GM21825 (cell line): Measurements from ENCODE around the gene NLGN1.

Source experiments
- ATAC-seq: cut with Tn5 transposase; IDR thresholded peaks from one replicate; pipeline ENCODE4 v1.9.1; 2021; ENCODE audit warnings: mild to moderate bottlenecking, moderate library complexity; ENCODE audit not compliant: unreplicated experiment

NLGN1 gene

DNA sequence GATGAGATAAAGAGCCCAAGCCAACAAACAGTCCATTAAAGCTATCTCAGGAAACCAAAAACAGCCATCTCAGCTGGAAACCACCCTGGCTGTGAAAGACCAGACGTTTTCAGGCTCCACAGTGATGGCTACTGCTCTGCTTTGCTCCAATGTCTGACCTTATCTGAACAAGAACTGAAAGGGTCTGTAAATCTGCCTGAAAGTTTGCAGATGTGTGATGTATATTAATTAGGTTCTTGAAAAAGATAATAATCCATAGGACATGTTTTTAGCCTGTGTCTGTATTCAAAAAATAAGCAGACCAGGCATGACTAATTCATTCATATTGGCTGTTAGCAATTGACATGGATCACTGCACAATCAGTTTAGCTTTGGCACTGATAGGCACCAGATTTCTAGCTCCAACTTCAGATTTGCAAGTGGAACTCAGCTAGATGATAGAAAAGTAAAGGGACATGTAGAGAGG, 850.2 kb downstream of the NLGN1 start:
- ATAC-seq = no peak

DNA sequence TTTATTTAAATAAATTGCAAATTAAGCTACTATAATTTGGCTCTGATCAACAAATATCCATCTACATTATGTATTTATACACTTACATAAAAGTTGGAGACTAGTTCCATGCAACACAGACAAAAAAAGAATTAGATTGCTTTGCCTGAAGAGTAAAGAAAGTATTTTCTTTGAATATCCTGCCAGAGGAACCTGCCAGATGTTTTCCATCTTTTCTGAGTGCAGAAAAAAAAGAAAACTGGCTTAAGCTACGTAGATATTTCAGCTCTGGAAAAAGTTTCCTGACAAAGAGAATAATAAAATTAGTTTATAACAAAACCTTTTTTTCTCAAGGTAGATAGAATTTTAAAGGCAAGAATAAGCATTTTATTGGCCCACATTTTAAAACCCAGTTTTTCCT, 854.1 kb downstream of the NLGN1 start:
- no peak for ATAC-seq

DNA sequence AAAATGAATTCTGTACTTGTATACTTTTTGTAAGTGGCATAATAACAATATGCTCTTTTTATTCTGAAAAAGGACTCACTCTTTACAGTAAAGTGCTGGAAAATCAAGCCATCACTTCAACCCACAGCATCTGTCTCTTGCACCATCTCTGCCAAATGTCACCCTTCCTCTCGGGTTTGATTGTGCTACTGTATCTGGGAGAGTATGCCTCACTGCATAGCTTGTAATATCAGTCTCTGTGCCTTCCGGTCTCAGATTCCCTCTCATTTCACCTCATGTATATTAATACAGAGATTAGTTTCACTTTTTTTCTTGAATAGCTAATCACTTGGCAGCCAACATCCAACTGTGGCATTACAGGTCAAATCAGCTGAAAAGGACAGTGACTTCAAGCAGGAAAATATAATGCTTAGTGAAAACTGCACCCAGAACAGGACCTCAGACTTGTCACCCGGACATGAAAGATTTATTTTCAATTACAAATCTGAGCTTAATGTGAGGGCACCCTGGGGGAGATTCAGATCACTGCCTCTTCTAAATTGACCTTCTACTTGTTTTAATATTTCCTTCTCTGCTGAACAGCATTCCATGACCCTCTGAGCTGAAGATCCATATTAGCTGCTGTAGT, 855.8 kb downstream of the NLGN1 start:
- ATAC-seq = no peak

DNA sequence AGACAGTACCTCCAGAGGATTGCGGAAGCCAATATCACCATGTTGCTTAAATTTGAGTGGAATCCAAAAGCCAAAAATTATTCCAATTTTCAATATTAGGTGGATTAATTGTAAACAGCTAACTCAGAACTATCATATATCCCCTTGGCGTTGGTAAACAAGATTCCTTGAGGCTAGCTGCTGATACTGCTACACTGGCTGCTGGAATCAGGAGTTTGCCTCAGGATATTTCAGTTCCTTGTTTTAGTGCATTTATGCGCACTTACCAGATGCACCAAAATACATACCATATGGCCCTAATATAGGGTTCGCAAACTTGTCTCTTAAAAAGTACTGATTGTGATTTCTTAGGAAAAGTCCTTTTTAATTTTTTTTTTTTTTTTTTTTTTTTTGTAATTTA, 856.4 kb downstream of the NLGN1 start:
- no peak for ATAC-seq

DNA sequence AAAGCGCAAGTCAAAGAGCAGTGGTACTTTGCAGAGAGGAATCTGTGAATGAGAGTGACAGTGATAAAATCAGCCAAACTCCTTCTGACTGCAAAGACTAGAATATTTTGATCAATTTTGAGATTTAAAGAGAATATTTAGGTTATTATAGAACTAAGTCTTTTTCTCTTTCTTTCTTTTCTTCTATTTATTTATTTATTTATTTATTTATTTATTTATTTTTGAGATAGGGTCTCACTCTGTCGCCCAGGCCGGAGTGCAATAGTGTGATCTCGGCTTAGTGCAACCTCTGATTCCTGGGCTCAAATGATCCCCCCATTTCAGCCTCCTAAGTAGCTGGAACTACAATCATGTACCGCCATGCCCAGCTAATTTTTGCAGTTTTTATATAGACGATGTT, 857.9 kb downstream of the NLGN1 start:
- ATAC-seq = no peak

DNA sequence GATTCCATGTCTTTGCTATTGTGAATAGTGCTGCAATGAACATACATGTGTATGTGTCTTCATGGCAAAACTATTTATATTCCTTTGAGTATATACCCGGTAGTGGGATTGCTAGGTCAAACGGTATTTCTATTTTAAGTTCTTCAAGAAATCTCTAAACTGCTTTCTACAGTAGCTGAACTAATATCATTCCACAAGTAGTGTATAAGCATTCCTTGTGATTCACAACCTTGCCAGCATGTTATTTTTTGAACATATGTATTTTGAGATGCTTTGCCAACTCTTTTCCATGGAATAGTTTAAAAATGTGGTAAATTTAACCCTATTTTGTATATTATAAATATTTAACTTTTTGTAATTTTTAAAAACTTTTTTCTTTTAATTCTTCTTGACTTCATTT, 868.9 kb downstream of the NLGN1 start:
- ATAC-seq = no peak

DNA sequence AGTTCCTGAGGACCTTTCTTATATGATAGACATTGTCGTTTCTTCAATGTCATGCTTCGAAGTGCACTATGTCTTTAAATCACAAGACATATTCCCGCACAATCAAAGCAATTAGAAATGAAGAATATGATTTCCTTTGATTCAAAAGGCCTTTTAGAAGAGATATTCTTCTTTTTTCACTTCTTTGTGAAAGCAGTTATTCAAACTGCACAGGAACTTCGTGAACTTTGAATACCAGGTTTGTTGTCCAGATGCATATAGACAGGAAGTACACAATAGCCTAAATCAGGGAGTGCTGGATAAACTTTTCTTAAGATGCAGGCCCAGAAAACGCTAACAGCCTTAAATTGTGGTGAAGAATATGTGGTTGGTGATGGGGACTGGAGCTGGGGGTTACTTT, 870.5 kb downstream of the NLGN1 start:
- no peak for ATAC-seq

DNA sequence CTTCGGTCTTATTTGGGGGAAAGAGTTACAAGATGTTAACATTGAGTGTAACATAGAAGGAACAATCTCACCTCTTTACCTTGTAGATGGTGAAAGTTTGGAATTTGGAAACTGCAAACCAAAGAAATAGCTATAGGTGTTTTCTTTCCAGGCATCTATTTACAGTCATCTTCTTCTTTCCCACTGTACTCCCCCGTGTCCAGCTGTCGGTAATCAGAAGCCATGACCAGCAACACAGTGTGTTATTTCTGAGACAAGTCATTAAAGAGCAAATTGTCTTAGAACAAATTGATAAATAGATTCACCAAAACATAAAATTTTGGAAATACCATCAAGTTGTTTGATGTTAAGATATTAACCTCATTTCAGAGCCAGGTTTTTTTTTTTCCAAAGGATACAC, 871.0 kb downstream of the NLGN1 start:
- ATAC-seq = no peak

DNA sequence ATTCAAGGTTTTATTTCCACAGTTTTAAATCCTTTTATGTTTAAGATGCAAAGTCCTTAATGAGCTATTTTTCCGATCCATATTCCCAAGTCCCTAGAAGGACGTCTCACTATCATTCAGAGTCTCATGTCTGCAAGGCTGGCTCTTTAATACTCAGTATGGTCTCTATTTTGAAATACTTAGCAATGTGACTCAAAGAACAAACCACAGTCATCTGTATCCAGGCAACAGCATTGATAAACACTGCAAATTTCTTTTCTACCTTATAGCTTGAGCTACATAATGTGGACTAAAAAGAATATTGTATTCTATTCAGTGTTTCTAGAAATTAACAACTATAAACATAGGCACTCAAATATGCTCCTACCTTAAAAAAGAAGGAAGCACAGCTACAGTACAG, 873.3 kb downstream of the NLGN1 start:
- no peak for ATAC-seq

DNA sequence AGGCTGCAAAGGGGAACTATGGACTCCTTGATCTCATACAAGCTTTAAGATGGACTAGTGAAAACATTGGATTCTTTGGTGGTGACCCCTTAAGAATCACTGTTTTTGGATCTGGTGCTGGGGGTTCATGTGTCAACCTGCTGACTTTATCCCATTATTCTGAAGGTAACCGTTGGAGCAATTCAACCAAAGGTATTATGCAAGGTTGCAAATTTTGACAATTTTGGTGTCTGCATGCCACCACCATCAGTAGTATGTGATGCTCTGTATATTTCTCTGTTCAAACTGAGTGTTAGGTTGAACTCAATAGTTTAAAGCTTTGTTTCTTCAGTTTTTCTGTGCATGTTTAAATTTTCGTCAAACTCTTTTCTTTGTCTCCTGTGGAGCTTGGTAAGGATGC, 877.8 kb downstream of the NLGN1 start:
- no peak for ATAC-seq

DNA sequence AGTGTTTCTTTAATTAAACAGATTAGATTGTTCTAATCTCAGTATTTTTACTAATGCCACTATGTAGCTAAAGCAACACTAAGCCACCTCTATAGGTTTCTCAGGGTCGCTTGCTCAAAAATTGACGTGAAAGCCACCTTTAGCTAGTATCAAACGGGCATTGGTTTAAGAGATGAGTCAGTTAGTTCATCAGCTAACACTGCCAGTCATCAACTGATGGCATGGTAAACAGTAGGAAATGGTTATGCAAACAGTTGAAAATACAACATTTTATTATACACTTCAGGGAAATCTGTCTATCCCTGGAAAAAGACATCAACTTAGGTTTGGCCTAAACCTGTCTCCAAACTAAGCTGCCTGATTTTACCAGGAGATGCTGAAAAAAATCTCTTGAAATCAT, 879.3 kb downstream of the NLGN1 start:
- no peak for ATAC-seq

DNA sequence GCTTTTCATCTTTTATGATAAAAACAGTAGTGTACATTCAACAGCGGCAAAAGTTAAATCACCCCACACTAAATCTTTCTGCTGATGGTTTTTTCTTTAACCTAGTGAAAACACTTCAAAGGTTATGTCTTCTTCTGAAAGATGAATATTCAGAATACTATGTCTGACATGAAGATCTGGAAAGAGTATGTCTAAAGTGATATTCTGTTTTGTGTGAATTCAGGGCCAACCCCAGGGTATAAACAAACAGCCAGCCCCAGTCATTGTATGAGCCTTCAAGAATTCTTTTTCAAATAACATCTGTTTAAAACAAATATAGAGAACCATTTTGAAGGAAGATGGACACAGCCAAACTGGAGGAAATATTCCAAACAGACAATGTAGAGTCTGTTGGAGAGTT, 880.5 kb downstream of the NLGN1 start:
- ATAC-seq = no peak

DNA sequence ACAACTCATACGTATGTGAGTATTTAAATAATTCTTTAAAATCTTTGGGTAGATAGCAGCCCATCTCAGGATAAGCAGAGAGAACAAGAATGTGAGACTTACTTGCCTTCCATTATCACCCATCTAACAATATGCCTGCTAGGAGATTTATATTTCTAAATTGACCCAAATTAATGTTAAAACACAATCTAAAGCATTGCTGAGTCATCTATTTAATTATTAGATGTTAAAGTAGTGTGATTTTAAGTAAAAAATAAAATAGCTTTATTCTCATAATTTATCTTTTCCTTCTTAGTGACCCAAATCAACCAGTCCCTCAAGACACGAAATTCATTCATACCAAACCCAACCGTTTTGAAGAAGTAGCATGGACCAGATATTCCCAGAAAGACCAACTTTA, 882.6 kb downstream of the NLGN1 start:
- ATAC-seq = no peak

DNA sequence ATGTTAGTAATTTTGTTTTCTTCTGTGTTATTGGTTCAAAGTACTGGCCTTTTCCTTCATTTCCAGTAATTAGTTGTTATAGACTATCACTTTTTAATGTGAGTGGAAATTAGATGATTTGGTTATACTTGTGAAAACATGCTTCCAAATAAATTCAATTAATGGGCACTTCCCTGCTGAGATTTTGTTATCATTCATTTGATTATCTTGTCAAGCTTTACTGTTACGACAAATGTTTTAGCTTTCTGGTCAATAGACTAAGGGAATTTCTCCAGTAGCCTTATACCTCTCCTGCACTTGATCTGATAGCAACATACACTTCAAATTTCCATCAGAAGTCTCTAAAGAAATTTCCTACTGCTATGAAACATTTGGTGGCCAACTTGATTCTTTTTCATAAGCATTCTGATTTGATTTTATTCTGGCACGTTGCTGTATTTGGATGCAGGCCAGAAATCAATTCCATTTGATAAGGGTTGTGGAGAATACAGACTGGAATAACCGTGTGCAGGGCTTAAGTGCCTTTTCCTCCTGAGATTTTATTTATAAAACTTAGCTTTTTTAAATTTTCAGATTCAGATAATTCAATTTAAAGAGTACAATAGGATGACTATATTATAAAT, 887.8 kb downstream of the NLGN1 start:
- ATAC-seq = no peak

DNA sequence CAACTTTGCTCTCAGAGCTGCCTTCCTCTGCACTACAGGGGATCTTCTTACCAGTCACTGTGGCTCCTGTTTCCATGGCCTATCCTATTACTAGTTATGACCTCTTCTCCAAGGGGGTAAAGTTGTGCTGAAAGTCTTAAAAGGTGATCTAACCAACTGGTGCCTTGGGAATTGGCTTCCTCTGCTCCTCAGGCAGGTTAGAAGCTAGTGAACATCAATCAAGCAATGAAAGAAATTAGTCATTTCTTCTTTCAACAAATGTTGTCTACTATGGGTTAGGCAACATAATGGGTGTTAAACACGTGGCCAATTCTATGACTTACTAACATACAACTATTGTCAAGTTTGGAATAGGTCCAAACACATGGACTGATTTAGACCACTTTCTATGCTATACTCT, 890.2 kb downstream of the NLGN1 start:
- no peak for ATAC-seq

DNA sequence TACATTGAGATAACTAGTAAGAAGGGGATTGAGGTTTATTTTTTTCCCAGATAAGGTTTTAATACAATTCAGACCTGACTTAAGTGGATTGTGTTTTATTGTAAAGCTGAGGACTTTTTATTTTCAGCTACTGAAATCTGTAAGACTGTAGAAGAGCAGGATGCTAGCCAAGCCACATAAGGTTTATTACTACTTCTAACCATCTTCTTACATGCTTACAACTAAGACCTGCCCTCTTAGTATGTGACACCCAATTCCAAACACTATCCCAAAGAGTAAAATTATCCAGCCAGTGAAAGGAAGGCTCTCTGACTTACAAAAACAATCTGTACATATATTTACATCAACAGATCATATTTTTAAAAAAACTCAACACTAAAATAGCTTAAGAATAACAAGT, 897.1 kb downstream of the NLGN1 start:
- no peak for ATAC-seq

DNA sequence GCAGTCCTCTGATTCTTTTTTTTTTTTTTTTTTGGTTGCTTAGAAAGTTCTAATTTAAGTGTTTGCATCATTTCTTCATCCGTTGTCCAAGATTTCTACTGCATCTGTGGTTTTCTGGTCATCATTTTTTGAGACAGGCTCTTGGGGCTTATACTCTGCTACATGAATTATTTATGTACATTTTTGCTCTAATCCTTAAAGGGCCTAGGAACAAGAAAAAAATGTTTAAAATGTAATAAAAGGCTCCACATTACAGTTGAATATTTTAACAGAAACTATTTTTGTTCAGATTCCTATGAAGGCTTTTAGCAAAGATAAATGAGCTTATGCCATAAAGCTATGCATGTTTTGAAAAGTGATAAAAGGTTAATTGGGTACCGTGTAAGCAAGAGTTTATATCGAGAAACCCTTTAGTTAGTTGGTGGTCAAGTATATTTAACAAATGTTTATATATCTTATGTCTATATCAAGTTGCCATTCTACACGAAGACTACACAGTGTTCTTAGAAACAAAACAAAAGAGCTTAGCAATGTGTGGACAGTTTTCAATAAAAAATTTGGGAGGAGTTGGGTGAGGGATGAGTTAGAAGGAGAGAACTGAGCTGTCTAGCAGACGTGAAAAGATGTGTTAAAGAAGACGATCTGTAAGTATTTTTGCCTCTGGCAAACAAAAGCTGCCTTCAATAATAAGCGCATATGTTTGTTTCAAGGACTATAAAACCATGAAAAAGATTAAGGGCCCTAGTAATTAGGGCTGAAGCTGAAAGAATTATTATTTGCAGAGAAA, 898.0 kb downstream of the NLGN1 start:
- no peak for ATAC-seq

DNA sequence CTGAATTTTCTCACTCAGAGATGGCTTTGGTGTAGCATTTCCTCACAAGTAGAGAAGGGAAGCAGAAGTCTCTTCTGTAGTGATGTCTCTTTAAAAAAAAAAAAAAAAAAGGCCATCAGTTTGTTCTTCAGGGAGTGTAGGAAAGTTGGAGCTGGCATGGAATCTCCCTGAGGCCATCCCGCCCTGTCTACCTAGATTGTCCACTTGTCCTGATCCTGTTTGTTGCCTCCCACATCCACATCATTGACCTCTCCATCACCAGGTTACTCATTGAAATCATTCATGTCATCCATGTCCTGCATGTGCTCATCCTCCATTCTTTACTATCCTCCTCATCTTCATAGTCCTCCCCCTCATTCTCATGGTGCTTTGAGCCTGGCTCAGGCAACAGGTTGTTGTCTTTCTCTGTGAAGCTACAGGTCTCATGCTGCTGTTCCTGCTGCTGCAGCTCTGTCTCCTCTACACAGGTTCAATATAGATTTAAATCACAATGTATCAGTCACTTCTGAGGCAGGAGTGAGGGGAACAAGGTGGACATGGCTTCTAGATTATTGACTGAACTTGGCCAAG, 905.3 kb downstream of the NLGN1 start:
- no peak for ATAC-seq

DNA sequence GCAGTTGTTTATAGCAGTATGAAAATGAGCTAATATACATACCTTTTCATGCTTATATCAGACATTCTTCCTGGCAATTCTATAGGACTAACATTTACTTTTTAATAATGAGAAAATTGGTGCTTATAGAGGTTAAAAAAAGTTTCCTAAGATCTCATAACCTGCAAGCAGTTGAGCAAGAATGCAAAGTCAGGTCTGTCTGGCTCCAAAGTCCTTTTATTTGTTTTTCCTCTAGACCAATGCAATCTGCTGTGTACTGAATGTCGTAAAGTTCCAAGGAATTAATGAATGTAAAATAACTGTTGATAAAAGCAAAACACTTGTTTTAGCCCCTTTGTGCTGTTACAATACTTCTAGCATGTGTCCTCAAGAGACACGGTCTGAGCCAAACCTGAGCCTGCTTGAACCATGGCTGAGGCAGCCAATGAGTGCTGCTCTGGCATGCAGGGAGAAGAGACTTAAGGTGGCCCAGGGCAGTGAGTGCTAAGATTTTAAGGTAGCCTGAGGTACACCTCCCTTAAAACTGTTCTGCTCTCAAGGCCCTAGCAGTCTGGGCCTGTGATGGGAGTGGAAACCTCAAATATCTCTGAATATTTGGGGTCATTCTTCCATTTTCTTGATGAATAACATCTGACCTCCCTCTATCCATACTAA, 906.5 kb downstream of the NLGN1 start:
- ATAC-seq = no peak

DNA sequence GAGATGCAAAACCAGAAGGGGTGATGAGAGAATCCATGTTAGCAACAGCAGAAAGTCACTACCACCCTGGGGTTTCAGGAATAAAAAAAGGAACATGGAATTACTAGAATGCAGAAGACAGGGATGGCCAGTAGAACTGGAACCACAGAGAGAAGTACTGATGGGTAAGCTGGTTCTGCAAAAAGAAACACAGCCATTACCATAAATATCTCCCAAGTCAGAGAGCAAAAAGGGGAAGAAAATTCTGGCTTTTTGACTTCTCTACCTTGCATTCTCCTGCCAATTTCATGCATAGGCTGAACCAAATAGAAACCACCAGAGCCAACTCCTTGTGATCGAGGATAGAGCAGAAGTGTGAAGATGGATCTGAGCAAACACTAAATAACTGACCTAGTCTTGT, 911.2 kb downstream of the NLGN1 start:
- ATAC-seq = no peak

DNA sequence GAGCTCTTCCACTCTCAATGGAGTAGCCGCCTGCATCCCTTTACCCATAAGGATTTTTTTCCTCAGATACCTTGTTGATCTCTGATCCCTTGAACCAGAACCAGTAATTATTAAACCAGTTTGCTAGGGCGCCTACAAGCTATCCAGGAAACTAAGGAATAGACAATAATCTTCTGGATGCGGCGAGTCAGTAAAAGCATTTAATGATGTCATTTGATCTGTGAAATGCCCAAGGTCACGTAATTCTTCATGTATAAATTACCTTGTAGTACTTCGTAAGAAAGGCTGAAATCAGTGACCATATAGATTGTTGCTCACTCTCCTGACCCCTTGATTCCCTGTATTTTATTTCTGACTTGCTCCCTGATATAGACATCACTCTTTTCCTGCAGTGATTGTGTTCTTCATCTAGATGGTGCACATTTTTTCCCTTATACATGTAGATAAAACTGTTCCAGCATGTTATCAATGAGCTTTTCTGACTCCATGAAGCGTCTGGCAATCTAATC, 913.0 kb downstream of the NLGN1 start:
- ATAC-seq = no peak
